HEK293T (cell line): ENCODE results near the gene MACROD2.

Experiments used
- ARNT ChIP-seq: fragments of 450-650 bp; IDR thresholded peaks from 2 replicates; pipeline ENCODE4 v1.6.1; 2017; ENCODE audit warnings: mild to moderate bottlenecking
- ELF4 ChIP-seq: fragments of 450-650 bp; IDR thresholded peaks from 2 replicates; pipeline ENCODE4 v1.6.1; 2017; ENCODE audit warnings: antibody characterized with exemption
- FOXA1 ChIP-seq: fragments of 450-650 bp; IDR thresholded peaks from 2 replicates; pipeline ENCODE4 v1.6.1; 2016; ENCODE audit warnings: mild to moderate bottlenecking
- FOXK2 ChIP-seq: fragments of 450-650 bp; IDR thresholded peaks from 2 replicates; pipeline ENCODE4 v1.6.1; 2016; ENCODE audit warnings: mild to moderate bottlenecking
- FOXM1 ChIP-seq: fragments of 450-650 bp; IDR thresholded peaks from 2 replicates; pipeline ENCODE4 v1.6.1; 2017; ENCODE audit warnings: mild to moderate bottlenecking, borderline replicate concordance
- HDGF ChIP-seq: fragments of 450-650 bp; IDR thresholded peaks from 2 replicates; pipeline ENCODE4 v1.6.1; 2017; ENCODE audit warnings: antibody characterized with exemption, borderline replicate concordance
- NFRKB ChIP-seq: fragments of 450-650 bp; IDR thresholded peaks from 2 replicates; pipeline ENCODE4 v1.6.1; 2016; ENCODE audit warnings: mild to moderate bottlenecking, moderate library complexity
- PKNOX1 ChIP-seq: fragments of 450-650 bp; IDR thresholded peaks from 2 replicates; pipeline ENCODE4 v1.6.1; 2016
- SP1 ChIP-seq: fragments of 450-650 bp; IDR thresholded peaks from 2 replicates; pipeline ENCODE4 v1.6.1; 2017
- SUZ12 ChIP-seq: fragments of 450-650 bp; IDR thresholded peaks from 2 replicates; pipeline ENCODE4 v1.6.1; 2016; ENCODE audit warnings: mild to moderate bottlenecking
- TARDBP ChIP-seq: fragments of 450-650 bp; IDR thresholded peaks from 2 replicates; pipeline ENCODE4 v1.6.1; 2016
- ZNF384 ChIP-seq: fragments of 450-650 bp; IDR thresholded peaks from 2 replicates; pipeline ENCODE4 v1.6.1; 2016

- TF ChIP-seq FOXM1 (no peak), ELF4 (no peak), FOXA1 (no peak), SUZ12 (no peak), SP1 (no peak), TARDBP (no peak), ZNF384 (no peak), PKNOX1 (no peak), FOXK2 (no peak), ARNT (no peak), HDGF (no peak), NFRKB (no peak)
These were observed 1245.5 kb downstream of the MACROD2 start for GRCh38 chr20:15240801-15241200.
